ENCODE data around the gene CDKN1C. TPM values are rescaled to one million over a fixed set of nuclear protein-coding genes. Genes with fewer than 3 reads are reported as not detected.

Gene CDKN1C
- polyA plus RNA-seq, 3 donors = 22.4 to 254 (median 109) TPM

GRCh38 chr11:2882396-2883110, 3.0 kb downstream of the CDKN1C start:
- H3K27ac ChIP-seq (ENCODE audit: low read depth, low read length) = no peak overlapping the region
- WGBS, 3 donors = 69 to 74% (median 71%) methylated on average over 11 of the region's 11 CpGs

GRCh38 chr11:2881981-2882375, 3.6 kb downstream of the CDKN1C start:
- no peak overlapping the region for H3K27ac ChIP-seq (ENCODE audit: low read depth, low read length)
- 51 to 72% (median 51%) methylated on average over 12 of the region's 12 CpGs for WGBS, 3 donors

- WGBS, 3 donors = 83 to 89% (median 84%) methylated on average over 19 of the region's 19 CpGs
- H3K27ac ChIP-seq (ENCODE audit: low read depth, low read length) = no peak overlapping the region
Observed at GRCh38 chr11:2881076-2881980, 4.2 kb downstream of the CDKN1C start.

- WGBS, 3 donors = 87 to 97% (median 91%) methylated on average over 6 to 7 of the region's 7 CpGs
- no peak overlapping the region for H3K27ac ChIP-seq (ENCODE audit: low read depth, low read length)
Observed at GRCh38 chr11:2880646-2881045, 4.9 kb downstream of the CDKN1C start.

GRCh38 chr11:2878782-2879181, 6.8 kb downstream of the CDKN1C start:
- no peak overlapping the region for H3K27ac ChIP-seq (ENCODE audit: low read depth, low read length)
- WGBS, 3 donors = 92 to 97% (median 96%) methylated on average over 8 of the region's 8 CpGs

- H3K27ac ChIP-seq (ENCODE audit: low read depth, low read length) = no peak overlapping the region
- WGBS, 3 donors = 71 to 90% (median 82%) methylated on average over 6 of the region's 6 CpGs
Observed at GRCh38 chr11:2877474-2877873, 8.1 kb downstream of the CDKN1C start.

GRCh38 chr11:2874963-2875362, 10.6 kb downstream of the CDKN1C start:
- 93 to 96% (median 94%) methylated on average over 10 of the region's 10 CpGs for WGBS, 3 donors
- no peak overlapping the region for H3K27ac ChIP-seq (ENCODE audit: low read depth, low read length)

GRCh38 chr11:2870969-2871680, 14.4 kb downstream of the CDKN1C start:
- no peak overlapping the region for H3K27ac ChIP-seq (ENCODE audit: low read depth, low read length)
- whole genome bisulfite sequencing, 3 donors = 63 to 68% (median 65%) methylated on average over 21 to 22 of the region's 22 CpGs

GRCh38 chr11:2870460-2870859, 15.1 kb downstream of the CDKN1C start:
- 64 to 70% (median 67%) methylated on average over 17 of the region's 17 CpGs for WGBS, 3 donors
- no peak overlapping the region for H3K27ac ChIP-seq (ENCODE audit: low read depth, low read length)

- H3K27ac ChIP-seq (ENCODE audit: low read depth, low read length) = no peak overlapping the region
- WGBS, 3 donors = 16 to 26% (median 22%) methylated on average over 42 to 90 of the region's 90 CpGs
Observed at GRCh38 chr11:2869561-2870427, 15.8 kb downstream of the CDKN1C start.

- 14 to 20% (median 15%) methylated on average over 37 of the region's 37 CpGs for WGBS, 3 donors
- H3K27ac ChIP-seq (ENCODE audit: low read depth, low read length) = no peak overlapping the region
Observed at GRCh38 chr11:2869134-2869526, 16.4 kb downstream of the CDKN1C start.

GRCh38 chr11:2868506-2869133, 17.0 kb downstream of the CDKN1C start:
- 11 to 28% (median 14%) methylated on average over 16 of the region's 16 CpGs for whole genome bisulfite sequencing, 3 donors
- H3K27ac ChIP-seq (ENCODE audit: low read depth, low read length) = no peak overlapping the region

GRCh38 chr11:2867722-2868505, 17.7 kb downstream of the CDKN1C start:
- 54 to 71% (median 56%) methylated on average over 25 of the region's 25 CpGs for WGBS, 3 donors

GRCh38 chr11:2867142-2867541, 18.4 kb downstream of the CDKN1C start:
- no peak overlapping the region for H3K27ac ChIP-seq (ENCODE audit: low read depth, low read length)
- 92 to 96% (median 92%) methylated on average over 5 of the region's 5 CpGs for WGBS, 3 donors

More at GRCh38 chr11:2867722-2868505, 17.7 kb downstream of the CDKN1C start:
- no peak overlapping the region for H3K27ac ChIP-seq (ENCODE audit: low read depth, low read length)

- WGBS, 3 donors = 87 to 93% (median 93%) methylated on average over 11 of the region's 11 CpGs
- no peak overlapping the region for H3K27ac ChIP-seq (ENCODE audit: low read depth, low read length)
Observed at GRCh38 chr11:2865922-2866577, 19.5 kb downstream of the CDKN1C start.

GRCh38 chr11:2864901-2865300, 20.7 kb downstream of the CDKN1C start:
- 91 to 95% (median 93%) methylated on average over 10 of the region's 10 CpGs for WGBS, 3 donors
- no peak overlapping the region for H3K27ac ChIP-seq (ENCODE audit: low read depth, low read length)

All from adipose tissue (tissue), 3 donors.